ENCODE measurements around the gene POMT1. TPM values are rescaled to one million over a fixed set of nuclear protein-coding genes. Genes with fewer than 3 reads are reported as not detected.

The POMT1 gene
- polyA plus RNA-seq, 1 of the 3 experiments (the other 2 are of a cell fraction): 44.5 TPM

GRCh38 chr9:131473891-131474290 lies 28.8 kb upstream of the POMT1 start (continued):
- no peak for TF ChIP-seq USF1 (IDR thresholded peaks at IDR 0.05; ENCODE audit: borderline replicate concordance, low read depth)
- TF ChIP-seq JUND (IDR thresholded peaks at IDR 0.05): no peak
- no peak for TF ChIP-seq GABPA (IDR thresholded peaks at IDR 0.05; ENCODE audit: low read depth)
- no peak for TF ChIP-seq FOXM1 (IDR thresholded peaks at IDR 0.05; ENCODE audit: low read depth)
- no peak for TF ChIP-seq EZH2phosphoT487 (IDR thresholded peaks at IDR 0.05; ENCODE audit: borderline replicate concordance, low read depth)
- TF ChIP-seq MXI1 (IDR thresholded peaks at IDR 0.05; ENCODE audit: low read depth, low read length): no peak
- TF ChIP-seq RXRA (IDR thresholded peaks at IDR 0.05; ENCODE audit: borderline replicate concordance, low read depth): no peak
- TF ChIP-seq MEF2A (IDR thresholded peaks at IDR 0.05; ENCODE audit: borderline replicate concordance, low read depth): no peak

GRCh38 chr9:131474711-131475110 lies 28.0 kb upstream of the POMT1 start:
- CTCF ChIA-PET: interaction anchor here (0.6 to 2.1 kb wide), 4 partner anchors 44 to 201 kb away, joined by 4 to 9 read pairs (median 5); no protein-coding TSS in a partner anchor
- Histone ChIP-seq H3K9me3 (no peaks in the 10 kb centered on the region), H3F3A (replicated peaks; ENCODE audit: insufficient read depth) (peaks cover 6% of the 10 kb centered on the region), H3K36me3 (replicated peaks in 1 of 2; ENCODE audit: control insufficient read depth in 1 of 2, insufficient read depth in 2 of 2, low read length in 1 of 2) (peaks cover 63 to 92% of the 10 kb centered on the region in 2 experiments), H3K9ac (no peak overlapping the region), H3K27me3 (ENCODE audit: insufficient read depth) (no peaks in the 10 kb centered on the region), H3K4me2 (no peak overlapping the region), H2AFZ (ENCODE audit: low read depth) (no peak overlapping the region), H3K4me3 (ENCODE audit: low read depth in 2 of 2, low read length in 1 of 2) (no peak overlapping the region), H3K9me2 (no peaks in the 10 kb centered on the region), H3K27ac (ENCODE audit: low read depth in 2 of 2, low read length in 1 of 2) (no peak overlapping the region), H4K20me1 (ENCODE audit: insufficient read depth) (peaks cover 72% of the 10 kb centered on the region), H3K79me2 (ENCODE audit: insufficient read depth) (peaks cover 60% of the 10 kb centered on the region), H3K4me1 (ENCODE audit: control insufficient read depth in 1 of 2, insufficient read depth in 2 of 2, low read depth in 1 of 2, low read length in 1 of 2) (no peaks in the 10 kb centered on the region; a peak in 1 of 4 replicates)
- DNase-seq: no peak
- TF ChIP-seq ELF1 (IDR thresholded peaks at IDR 0.05) (no peak), NRF1 (IDR thresholded peaks at IDR 0.05; ENCODE audit: low read depth, low read length) (no peak), POLR2AphosphoS5 (IDR thresholded peaks at IDR 0.05; ENCODE audit: low read depth, low read length) (no peak), NFIC (IDR thresholded peaks at IDR 0.05; ENCODE audit: borderline replicate concordance) (no peak), SMC3 (IDR thresholded peaks at IDR 0.05; ENCODE audit: low read depth, low read length) (no peak), FOXM1 (IDR thresholded peaks at IDR 0.05; ENCODE audit: low read depth) (no peak), ZBTB33 (IDR thresholded peaks at IDR 0.05; ENCODE audit: borderline replicate concordance, low read depth) (no peak), FOSL2 (IDR thresholded peaks at IDR 0.05; ENCODE audit: borderline replicate concordance, low read depth) (no peak), RFX5 (IDR thresholded peaks at IDR 0.05; ENCODE audit: low read length) (no peak), RCOR1 (IDR thresholded peaks at IDR 0.05; ENCODE audit: low read length) (no peak), GATA2 (CRISPR knock-in tag; IDR thresholded peaks at IDR 0.05) (no peak), IRF3 (IDR thresholded peaks at IDR 0.05; ENCODE audit: low read depth, low read length) (no peak), MAX (IDR thresholded peaks at IDR 0.05; ENCODE audit: low read depth) (no peak)
- WGBS (ENCODE audit: low lambda C conversion rate): 94% methylated on average over 11 of the region's 16 CpGs
- POLR2A ChIA-PET: no interaction called here
